Islet precursor cell (in vitro differentiated cells): ENCODE measurements around the gene TMEM259.
A peak's percentile ranks its signal among the peaks of the same experiment; 100 is the strongest.

Source experiments
- DNase-seq: peaks from one replicate; pipeline ENCODE4 v3.0.0-alpha.2; 2018

The TMEM259 gene

GRCh38 chr19:1000591-1001537, 20.1 kb downstream of the TMEM259 start:
- no peak for DNase-seq

DNA sequence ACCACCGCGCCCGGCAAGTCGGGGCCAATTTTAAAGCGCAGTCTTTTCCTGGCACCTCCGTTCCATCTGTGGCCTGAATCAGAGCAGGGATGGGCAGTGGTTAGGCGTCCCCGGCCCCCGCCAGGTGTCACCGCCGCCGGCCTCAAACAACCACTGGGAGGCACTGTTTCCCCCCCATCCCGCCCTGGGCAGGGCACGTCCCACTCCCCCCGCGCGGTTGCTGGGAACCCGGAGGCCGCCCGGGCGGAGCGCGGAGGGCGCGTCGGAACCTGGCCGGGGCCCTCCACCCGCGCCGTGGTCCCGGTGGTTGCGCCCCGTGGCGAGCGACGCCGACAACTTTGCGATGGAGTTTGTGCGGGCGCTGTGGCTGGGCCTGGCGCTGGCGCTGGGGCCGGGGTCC, 20.8 kb downstream of the TMEM259 start, which contains the start of gene GRIN3B:
Gene GRIN3B (plus strand): TSS at position 325 of the 400 bp plus-strand sequence. CDS start 19 bp downstream, at position 344.
- DNase-seq = peak; percentile 90

- DNase-seq = no peak
Measured at GRCh38 chr19:999379-999719, 21.6 kb downstream of the TMEM259 start.

GRCh38 chr19:998064-998463, 22.9 kb downstream of the TMEM259 start:
- no peak for DNase-seq

DNA sequence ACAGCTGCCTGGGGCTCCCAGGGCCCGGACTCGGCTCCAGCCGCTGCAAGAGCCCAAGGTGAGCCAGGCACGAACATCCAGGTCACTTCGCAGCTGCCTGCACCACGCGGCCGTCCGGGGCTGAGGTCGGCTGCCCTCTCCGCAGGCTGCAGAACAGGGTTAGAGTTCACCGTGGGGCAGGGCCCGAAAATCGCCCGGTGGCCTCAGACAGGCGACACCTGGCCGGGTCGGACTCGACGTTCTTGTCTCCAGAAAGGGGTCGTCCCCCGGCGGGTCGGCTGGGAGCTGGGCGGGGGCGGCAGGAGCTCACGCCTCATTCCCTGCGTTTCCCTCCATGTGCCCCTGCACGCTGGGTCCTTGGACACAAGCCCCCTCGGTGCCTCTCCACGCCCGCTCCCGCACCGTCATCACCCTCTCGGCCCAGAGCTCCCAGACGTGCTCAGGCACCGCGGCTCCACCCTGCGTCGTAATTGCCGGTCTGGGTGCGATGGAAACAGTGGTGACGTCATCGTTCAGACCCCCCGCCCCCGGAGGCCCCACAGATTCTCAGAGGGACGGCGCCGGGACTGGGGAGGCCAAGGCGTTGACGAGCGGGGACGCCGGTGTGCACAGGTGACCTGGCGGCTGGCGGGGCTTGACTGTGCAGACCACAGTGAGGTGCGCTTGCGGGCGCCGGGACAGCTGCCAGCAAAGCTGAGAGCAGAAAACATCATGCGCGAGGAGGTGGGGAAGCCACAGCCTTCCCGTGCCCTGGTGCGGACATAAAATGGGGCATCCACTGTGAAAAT, 24.7 kb downstream of the TMEM259 start:
- peak; percentile 74 for DNase-seq

DNA sequence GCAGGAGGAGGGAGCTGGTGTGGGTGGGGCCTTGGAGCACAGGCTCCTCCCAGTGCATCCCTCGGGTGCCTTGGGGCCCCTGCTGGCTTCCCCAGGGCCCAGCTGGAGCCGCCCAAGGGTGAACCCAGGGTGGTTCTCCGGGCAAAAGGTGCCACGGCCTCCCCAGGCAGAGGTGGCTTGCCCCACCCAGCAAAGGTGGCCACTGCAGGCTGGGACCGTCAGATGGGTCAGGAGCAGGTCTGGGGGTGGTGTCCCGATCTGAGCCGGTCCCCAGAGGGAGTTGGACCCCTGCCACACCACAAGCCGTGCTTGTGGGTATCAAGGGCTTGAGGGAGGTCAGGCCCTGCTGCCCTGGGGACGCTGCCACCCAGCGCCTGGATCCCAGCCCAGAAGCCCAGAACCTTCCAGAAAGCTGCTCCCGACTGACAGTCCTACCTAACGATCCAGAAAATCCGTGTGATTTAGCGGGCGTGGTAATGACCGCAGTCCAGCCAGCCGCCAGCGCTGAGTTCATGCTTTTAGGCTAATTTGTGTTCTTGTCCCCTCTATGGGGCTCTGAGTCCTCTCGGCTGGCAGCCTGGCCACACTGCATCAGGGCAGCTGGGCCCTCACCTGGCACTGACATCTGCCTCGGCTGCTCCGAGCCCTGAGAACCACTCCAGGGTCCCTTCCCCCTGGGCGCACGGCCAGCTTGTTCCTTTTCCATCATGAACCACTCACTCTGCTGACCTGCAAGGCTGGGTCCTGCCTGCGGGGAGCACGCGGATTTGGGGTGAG, 25.7 kb downstream of the TMEM259 start:
- no peak for DNase-seq

DNA sequence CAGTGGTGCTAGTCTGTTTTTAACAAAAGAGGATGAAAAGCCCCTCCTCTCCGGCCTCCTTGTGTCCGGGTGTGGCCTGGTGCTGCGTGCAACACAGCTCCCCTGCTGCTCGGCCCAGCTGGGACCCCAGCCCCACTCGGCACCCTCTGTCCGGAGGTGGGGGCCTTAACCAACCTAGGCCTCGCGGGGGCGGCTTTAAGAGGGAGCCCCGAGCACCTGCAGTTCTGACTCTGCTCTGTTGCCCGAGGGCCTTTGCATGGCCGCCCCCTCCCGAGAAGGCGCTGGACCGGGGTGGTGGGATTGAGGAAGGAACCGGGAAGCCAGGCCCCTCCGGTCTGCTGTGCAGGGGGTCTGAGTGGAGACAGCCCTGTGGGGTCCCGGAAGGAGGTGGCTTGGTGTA, 26.4 kb downstream of the TMEM259 start:
- DNase-seq = no peak

DNA sequence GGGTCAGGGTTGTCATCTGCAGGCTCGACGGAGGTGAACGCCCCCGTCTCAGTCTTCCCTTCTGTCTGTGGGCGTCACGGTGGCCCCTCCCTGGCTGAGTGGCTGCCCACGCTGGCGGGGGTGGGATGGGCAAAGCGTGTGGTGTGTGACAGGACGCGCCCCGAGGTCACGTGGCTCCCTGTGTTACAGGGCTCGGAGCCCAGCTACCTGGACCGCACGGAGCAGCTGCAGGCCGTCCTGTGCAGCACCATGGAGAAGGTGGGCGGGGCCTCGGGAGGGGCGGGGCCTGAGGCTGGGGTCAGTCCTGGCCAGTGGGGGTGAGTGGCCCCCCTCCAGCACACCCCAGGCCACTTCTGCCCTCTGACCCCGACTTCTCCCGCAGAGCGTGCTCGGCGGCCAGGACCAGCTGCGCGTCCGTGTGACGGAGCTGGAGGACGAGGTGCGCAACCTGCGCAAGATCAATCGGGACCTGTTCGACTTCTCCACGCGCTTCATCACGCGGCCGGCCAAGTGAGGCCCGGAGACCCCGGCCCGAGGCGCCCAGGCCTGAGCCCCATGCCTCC, 27.0 kb downstream of the TMEM259 start:
- no peak for DNase-seq

GRCh38 chr19:993361-993830, 27.5 kb downstream of the TMEM259 start:
- no peak for DNase-seq

DNA sequence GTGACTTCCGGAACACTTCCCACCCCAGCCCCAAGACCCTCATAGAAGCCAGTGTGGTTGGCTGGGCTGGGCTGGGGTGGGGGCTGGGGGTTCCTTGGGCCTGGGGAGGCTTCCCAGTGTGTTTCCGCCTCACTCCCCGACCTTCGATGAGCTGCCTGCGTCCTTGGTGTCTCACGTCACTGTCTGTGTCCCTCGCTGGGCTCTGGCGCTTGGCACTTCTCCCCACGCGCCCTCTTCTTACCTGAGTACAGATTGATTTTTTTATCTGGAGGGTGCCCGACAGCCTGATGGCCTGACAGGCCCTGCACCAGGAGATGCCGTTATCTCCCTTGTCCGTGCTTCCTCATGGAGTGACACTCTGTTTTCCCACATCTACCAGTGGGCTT, 28.3 kb downstream of the TMEM259 start:
- no peak for DNase-seq

DNA sequence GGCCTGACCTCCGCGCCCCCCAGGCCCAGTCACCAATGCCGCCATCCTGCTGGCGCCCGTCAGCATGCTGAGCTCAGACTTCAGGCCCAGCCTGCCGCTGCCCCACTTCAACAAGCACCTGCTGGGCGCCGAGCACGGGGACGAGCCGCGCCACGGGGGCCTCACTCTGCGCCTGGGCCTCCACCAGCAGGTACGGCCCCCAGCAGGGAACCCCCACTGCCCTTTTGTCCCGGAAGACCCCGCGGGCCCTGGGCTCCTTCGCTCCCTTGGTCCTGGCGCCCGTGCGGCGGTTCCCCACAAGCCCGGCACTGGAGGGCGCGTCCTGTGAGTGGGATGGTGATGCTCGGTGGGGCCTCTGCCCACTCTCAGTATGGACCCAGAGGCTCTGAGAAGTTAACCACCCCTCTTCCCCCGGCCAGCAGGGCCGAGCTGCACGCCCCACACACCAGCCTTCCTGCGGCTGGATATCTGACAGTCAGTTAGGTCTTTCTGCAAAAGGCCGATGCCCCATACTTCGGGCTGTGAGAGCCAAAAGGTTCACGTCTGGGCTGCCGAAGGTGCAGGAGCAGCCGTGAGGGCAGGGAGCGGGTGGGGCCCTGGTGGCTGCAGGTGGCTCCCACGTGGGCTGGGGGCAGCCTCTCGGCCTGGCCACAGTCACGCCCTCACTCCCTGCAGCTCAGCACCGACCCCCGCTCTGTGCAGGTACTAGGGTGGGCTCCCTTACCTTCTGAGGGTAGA, 28.8 kb downstream of the TMEM259 start:
- no peak for DNase-seq

DNA sequence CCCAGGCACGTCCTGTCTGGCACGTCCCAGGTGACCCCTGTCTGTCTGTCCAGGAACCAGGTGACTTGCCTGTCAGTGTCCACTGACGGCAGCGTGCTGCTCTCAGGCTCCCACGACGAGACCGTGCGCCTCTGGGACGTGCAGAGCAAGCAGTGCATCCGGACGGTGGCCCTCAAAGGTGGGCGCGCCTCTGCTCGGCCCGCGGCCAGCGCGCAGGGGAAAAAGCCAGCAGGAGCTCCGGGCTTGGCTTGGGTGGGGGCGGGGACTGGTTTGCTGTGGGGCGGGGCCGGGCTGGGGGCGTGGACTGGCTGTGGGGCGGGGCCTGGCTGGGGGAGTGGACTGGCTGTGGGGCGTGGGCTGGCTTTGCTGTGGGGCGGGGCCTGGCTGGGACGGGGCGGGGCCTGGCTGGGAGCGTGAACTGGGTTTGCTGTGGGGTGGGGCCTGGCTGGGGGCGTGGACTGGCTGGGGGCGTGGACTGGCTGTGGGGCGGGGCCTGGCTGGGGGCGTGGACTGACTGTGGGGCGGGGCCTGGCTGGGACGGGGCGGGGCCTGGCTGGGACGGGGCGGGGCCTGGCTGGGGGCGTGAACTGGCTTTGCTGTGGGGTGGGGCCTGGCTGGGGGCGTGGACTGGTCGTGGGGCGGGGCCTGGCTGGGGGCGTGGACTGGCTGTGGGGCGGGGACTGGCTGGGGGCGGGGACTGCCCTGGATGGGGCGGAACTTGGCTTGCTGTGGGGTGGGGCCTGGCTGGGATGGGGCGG, 29.6 kb downstream of the TMEM259 start:
- DNase-seq = peak; percentile 89

DNA sequence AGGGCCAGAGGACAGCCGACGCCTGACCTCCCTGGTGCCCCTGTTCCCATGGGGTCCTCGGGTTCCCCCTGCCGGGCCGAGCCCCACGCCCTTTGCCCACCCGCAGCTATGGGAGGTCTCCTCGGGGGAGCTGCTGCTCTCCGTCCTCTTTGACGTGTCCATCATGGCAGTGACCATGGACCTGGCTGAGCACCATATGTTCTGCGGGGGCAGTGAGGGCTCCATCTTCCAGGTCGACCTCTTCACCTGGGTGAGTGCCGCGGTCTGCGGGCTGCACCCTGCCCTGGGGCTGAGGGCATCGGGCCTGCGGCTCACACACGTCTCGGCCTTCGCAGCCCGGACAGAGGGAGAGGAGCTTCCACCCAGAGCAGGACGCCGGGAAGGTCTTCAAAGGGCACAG, 30.2 kb downstream of the TMEM259 start:
- DNase-seq = no peak

DNA sequence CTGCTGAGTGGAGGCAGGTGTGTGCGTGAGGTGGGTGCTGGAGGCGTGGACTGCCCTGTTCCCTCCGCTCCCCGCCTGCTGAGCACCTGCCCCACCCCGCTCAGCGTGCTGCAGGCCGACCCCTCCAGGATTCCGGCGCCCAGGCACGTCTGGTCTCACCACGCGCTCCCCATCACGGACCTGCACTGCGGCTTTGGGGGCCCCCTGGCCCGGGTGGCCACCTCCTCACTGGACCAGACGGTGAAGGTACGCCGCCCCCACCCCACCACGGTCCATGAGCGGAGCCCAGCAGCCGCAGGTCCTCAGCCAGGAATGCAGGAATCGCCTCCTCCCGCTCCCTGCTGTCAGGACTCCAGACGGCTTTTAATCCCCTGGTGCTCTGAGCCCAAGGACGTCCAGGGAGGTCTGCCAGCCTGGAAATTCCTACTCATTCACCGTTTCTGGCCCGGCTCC, 30.8 kb downstream of the TMEM259 start:
- no peak for DNase-seq

DNA sequence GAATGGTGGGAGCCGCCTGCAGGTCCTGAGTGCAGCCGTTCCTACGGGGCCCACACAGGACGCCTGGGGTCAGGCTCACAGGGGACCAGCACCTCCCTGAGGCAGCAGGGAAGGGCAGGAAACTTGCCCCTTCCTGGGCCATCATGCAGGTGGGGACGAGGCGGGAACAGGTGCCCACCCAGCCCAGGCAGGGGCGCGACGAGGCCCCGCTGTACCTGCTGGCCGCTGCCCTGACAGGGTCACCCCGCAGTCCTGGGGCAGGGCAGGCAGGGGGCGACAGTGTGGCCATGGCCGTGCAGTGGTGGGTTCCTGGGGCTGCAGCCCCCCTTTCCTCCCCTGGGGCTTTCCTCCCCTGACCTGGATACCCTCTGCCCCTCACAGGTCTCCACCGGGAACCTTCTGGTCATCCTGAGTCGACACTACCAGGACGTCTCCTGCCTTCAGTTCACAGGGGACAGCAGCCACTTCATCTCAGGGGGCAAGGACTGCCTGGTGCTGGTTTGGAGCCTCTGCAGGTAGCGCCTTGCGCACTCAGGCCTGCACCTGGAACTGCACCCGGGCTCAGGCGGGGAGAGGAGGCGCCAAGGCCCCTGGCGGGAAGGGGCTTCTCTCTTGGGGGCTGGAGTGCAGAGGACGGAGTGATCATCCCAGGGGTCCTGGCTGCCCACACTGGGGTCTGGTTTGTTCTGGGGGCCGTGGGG, 31.4 kb downstream of the TMEM259 start:
- no peak for DNase-seq

GRCh38 chr19:988510-988909, 32.4 kb downstream of the TMEM259 start:
- no peak for DNase-seq

DNA sequence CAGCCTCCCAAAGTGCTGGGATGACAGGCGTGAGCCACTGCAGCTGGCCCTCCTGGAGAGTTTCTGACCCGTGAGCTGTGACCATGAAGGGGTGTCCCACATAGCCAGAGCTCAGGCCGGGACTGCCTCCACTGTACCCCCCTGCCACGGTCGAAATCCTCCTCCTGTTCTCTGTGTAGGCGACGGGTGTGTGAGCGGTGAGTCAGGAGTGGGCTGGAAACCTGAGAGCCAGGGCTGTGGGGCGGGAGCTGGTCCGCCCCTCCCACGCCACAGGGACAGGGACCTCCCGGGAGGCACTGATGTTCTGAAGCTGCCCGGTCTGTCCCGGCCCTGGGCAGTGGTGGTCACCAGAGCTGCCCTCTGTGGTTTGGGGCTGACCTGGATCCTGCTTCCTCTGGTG, 32.8 kb downstream of the TMEM259 start:
- no peak for DNase-seq

- DNase-seq = no peak
Measured at GRCh38 chr19:986083-986482, 34.8 kb downstream of the TMEM259 start.

DNA sequence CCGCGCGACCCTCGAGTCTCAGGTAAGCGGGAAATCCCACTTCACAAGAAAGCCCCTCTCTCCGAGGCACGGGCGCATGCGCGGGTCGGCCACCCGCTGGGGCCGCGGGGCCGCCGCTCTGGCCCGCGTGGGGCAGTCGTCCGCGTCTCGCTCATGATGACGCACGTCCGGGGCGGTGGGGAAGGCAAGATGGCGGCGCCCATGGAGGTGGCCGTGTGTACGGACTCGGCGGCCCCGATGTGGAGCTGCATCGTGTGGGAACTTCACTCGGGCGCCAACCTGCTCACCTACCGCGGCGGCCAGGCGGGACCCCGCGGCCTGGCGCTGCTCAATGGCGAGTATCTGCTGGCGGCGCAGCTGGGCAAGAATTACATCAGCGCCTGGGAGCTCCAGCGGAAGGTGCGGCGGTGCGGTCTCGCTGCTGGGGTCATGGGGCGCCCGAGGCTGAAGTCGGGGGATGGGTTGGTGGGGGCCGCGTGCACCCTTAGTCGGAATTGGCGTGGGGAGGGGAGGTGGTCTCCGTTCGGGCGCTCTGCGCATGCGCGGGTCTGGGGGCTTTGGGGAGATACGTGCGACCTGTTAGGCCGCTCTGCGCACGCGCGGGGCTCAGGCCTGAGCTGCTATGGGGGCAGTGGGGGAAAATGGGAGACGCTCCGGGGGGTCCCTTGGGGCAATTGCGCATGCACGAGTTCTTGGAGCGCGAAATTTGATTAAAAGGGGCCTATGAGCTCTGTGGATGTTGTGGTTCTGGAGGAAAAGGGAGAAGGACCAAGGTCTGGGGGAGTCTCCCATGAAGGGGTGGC, 36.6 kb downstream of the TMEM259 start, which contains the start of gene WDR18:
Gene WDR18 (plus strand): TSS at position 181 of the 803 bp plus-strand sequence. CDS start 9 bp downstream, at position 190.
- peak; percentile 93 for DNase-seq
